IMR-90 (cell line): Measurements from ENCODE around the gene CSNK1G2.

ENCODE experiments used
- CTCF ChIP-seq: conservative IDR thresholded peaks from 2 replicates; pipeline ENCODE4 v1.5.1; 2012; ENCODE audit warnings: mild to moderate bottlenecking, low read depth, low read length, improper control_type of control experiment
- MAFK ChIP-seq: IDR thresholded peaks from 2 replicates; pipeline ENCODE4 v1.6.1; 2012; ENCODE audit warnings: low read depth, low read length, improper control_type of control experiment
- POLR2A ChIP-seq: IDR thresholded peaks from 2 replicates; pipeline ENCODE4 v1.6.1; 2012; ENCODE audit warnings: mild to moderate bottlenecking, low read depth, low read length
- RCOR1 ChIP-seq: IDR thresholded peaks from 2 replicates; pipeline ENCODE4 v1.6.1; 2012; ENCODE audit warnings: mild to moderate bottlenecking, low read length, improper control_type of control experiment; ENCODE audit not compliant: insufficient replicate concordance

- TF ChIP-seq CTCF (no peak), POLR2A (no peak), MAFK (no peak), RCOR1 (no peak)
These were observed 74.6 kb downstream of the CSNK1G2 start, which contains the start of gene BTBD2 for GRCh38 chr19:2015608-2015950.
